Activated B cell treated with CpG ODN at 0.5 μM for 24 hours (primary cell): ENCODE data around the gene AHCYL2. TPM values are rescaled to one million over a fixed set of nuclear protein-coding genes. Genes with fewer than 3 reads are reported as not detected.

Experiments
- ATAC-seq: fragments of 200-7000 bp; cut with Tn5 transposase; one replicate; pipeline ENCODE4 v1.10.0; 2021; ENCODE audit warnings: low read depth, mild to moderate bottlenecking, moderate library complexity
- CTCF ChIA-PET: fragments of 350-600 bp; sonication (Branson Sonifier 250); formaldehyde crosslinking; loops from one replicate; lab custom pipeline; 2021; ENCODE audit warnings: antibody characterized with exemption; lab: Charles Lee
- POLR2A ChIA-PET: fragments of 350-600 bp; sonication (Branson Sonifier 250); formaldehyde crosslinking; loops from one replicate; lab custom pipeline; 2021; ENCODE audit warnings: antibody characterized with exemption; lab: Charles Lee
- DNase-seq: peaks from one replicate; pipeline ENCODE4 v3.0.0; 2022
- H3K27ac Mint-ChIP-seq: one replicate; pipeline ENCODE4 v1.8.0; 2020; ENCODE audit warnings: mixed read lengths
- H3K27me3 Mint-ChIP-seq: one replicate; pipeline ENCODE4 v1.8.0; 2021; ENCODE audit warnings: mixed read lengths
- H3K36me3 Mint-ChIP-seq: one replicate; pipeline ENCODE4 v1.8.0; 2021; ENCODE audit warnings: low read depth, mixed read lengths
- H3K4me1 Mint-ChIP-seq: one replicate; pipeline ENCODE4 v1.8.0; 2021; ENCODE audit warnings: mixed read lengths
- H3K4me3 Mint-ChIP-seq: one replicate; pipeline ENCODE4 v1.8.0; 2020; ENCODE audit warnings: mild to moderate bottlenecking, mixed read lengths
- H3K9me3 Mint-ChIP-seq: one replicate; pipeline ENCODE4 v1.8.0; 2020; ENCODE audit warnings: mixed read lengths
- intact Hi-C: fragments of 100-400 bp; cut with micrococcal nuclease; formaldehyde crosslinking; loops from one replicate; pipeline ENCODE4 v1.15.1; 2024
- total RNA-seq: library from RNA; stranded (reverse); gene quantifications from 2 replicates; pipeline ENCODE4 v1.2.3, GENCODE V29; 2022
- TF ChIP-seq, protein P1 (sequence below): fragments of 200-600 bp; IDR thresholded peaks from one replicate; pipeline ENCODE4 v1.8.0; 2022; ENCODE audit warnings: antibody characterized with exemption, mild to moderate bottlenecking

Gene AHCYL2
- total RNA-seq, 1 donor from 2014 or later, result 11.6 TPM

DNA sequence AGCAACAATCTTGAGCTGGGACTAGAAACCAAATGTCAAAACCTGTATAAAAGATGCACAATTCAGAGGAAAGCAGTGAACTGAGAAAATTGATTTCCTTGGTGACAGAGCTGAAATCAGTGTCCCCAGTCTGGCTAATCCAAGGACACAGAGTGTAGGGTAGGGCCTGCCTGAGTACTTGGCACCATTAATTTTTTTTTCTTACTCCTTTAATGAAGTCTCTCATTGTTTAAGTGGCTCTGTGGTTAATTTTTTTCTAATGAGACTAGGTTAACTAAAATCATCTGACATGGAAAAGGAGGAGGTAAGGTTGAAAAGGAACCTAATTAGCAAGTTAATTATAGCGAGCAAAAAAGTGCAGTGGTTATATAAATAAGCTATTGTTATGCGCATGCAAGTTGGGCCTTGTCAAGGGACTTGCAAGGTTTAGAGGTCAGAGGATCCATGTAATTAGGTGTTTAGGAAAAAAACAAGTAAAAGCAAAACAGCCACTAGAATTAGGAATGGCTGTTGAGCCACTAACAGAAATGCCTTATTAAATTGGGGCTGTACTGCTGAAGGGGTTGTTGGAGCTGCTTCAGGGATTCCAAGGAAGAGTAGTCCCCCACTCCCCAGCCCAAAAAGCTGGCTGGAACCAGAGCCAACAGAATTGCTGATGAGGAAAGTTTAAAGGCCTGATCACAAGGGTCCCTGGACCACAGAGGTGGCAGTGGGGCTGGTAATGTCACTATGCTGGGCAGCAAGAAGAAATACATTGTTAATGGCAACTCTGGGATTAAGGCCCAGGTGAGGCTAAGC is 150.5 kb downstream of the AHCYL2 start:
- no peak for ATAC-seq
- CTCF ChIA-PET, result interaction anchor here (0.6 to 4.2 kb wide), 7 partner anchors 8 to 267 kb away, joined by 3 to 52 read pairs (median 4); no protein-coding TSS in a partner anchor
- intact Hi-C loops, result loop anchor here (5.0 kb wide), 1 partner anchor 33 kb away; no protein-coding TSS in a partner anchor
- Mint-ChIP-seq H3K27me3 (no peaks in the 10 kb centered on the region), H3K36me3 (peaks cover 7% of the 10 kb centered on the region), H3K4me1 (peaks cover 9% of the 10 kb centered on the region), H3K9me3 (no peaks in the 10 kb centered on the region), H3K4me3 (no peak overlapping the region), H3K27ac (no peak overlapping the region)
- POLR2A ChIA-PET, result no interaction called here
- DNase-seq, result no peak
- TF ChIP-seq, protein P1, sequence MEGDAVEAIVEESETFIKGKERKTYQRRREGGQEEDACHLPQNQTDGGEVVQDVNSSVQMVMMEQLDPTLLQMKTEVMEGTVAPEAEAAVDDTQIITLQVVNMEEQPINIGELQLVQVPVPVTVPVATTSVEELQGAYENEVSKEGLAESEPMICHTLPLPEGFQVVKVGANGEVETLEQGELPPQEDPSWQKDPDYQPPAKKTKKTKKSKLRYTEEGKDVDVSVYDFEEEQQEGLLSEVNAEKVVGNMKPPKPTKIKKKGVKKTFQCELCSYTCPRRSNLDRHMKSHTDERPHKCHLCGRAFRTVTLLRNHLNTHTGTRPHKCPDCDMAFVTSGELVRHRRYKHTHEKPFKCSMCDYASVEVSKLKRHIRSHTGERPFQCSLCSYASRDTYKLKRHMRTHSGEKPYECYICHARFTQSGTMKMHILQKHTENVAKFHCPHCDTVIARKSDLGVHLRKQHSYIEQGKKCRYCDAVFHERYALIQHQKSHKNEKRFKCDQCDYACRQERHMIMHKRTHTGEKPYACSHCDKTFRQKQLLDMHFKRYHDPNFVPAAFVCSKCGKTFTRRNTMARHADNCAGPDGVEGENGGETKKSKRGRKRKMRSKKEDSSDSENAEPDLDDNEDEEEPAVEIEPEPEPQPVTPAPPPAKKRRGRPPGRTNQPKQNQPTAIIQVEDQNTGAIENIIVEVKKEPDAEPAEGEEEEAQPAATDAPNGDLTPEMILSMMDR, result no peak

DNA sequence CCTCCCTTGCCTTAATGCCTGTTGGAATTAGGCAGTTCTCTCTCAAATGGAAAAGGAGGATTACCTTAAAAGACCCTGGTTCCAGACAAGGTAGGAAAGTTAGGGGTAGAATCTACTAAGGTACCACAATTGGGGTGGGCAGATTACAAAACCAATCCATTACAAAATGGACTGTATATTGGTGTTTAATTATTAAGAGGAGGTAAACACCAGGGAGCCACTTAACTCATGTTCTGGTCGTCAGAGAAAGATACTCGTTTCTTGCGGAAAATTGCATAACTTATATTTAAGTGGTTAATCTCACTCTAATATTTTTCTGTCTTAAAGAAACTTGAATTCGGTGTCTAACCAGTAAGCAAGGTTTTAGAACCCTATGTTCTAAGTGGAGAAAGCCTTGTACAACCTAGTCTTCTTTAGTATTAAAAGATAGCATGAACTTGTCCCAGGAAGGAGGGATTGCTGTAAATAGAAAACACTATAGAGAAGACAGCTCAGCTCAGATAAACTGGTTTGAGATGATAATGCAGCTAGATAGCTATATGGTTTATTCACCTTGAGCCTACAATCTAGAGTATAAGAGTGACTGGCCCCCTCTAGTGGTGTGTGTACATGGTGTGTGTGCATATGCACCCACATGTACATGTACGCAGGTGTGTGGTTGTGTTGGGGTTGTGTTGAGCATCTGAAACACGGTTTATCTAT is 151.4 kb downstream of the AHCYL2 start:
- Mint-ChIP-seq H3K27ac (no peak overlapping the region), H3K4me3 (no peak overlapping the region), H3K9me3 (no peaks in the 10 kb centered on the region), H3K4me1 (peaks cover 6% of the 10 kb centered on the region), H3K36me3 (peaks cover 12% of the 10 kb centered on the region), H3K27me3 (no peaks in the 10 kb centered on the region)
- ChIA-PET CTCF (interaction anchor here (0.6 to 4.2 kb wide), 12 partner anchors 8 to 259 kb away, joined by 3 to 52 read pairs (median 4); no protein-coding TSS in a partner anchor), POLR2A (interaction anchor here (1.3 to 1.7 kb wide), 2 partner anchors 8 to 58 kb away, joined by 3 to 5 read pairs; partner anchors contain the start of gene STRIP2)
- intact Hi-C loops, result loop anchor here (1.0 to 5.0 kb wide), 3 partner anchors 9 to 158 kb away; no protein-coding TSS in a partner anchor
- ATAC-seq (peak; percentile 70), DNase-seq (no peak)
- TF ChIP-seq, protein P1, result no peak

DNA sequence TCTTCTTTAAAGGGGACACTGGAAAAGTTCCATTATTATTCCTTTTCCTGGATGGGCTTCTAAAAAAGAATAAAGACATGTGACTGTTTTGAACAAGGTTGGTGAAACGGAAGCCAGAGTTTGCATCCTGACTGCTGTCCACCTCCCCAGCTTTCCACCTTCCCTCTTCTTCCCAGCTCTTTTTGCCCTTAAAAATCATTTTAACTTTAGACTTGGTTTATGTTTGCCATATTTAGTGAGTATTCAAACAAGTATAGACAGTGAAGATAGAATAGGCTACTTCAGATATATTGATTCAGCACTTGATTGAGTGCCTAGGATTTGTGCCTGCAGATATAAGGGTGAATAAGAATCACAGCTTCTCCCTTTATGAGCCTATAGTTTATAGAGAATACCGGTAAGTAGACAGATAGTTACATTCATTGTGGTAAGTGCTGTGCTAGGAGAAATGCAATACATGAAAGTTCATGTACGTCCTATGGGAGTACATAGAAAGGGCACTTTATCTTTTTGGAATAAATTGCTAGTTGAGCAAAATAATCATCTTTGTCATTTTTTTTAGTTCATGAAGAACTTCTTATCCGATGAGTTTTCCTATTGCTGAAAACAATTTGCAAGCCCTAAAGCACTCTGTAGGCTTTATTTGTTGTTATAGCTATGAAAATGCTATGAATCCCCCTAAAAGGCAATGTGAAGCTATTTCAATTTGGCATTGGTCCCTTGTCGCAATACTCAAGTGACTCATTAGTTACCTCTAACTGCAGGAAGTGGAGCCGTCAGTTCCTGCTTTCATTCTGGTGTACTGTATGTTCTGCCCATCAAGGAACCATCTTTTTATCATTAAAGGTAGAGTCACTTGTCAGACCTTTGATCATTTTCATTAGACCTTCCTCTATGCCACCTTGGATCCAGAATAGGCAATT is 152.2 kb downstream of the AHCYL2 start:
- H3K27ac Mint-ChIP-seq, result no peak overlapping the region
- ATAC-seq (no peak), DNase-seq (no peak)
- TF ChIP-seq, protein P1, result no peak
- H3K4me3 Mint-ChIP-seq, result no peak overlapping the region
- H3K9me3 Mint-ChIP-seq, result no peaks in the 10 kb centered on the region
- H3K27me3 Mint-ChIP-seq, result no peaks in the 10 kb centered on the region
- intact Hi-C loops, result loop anchor here (1.0 to 5.0 kb wide), 3 partner anchors 10 to 159 kb away; no protein-coding TSS in a partner anchor
- peaks cover 15% of the 10 kb centered on the region for H3K36me3 Mint-ChIP-seq
- ChIA-PET CTCF (interaction anchor here (0.7 to 4.2 kb wide), 9 partner anchors 9 to 258 kb away, joined by 3 to 52 read pairs (median 5); no protein-coding TSS in a partner anchor), POLR2A (interaction anchor here (1.3 to 1.7 kb wide), 2 partner anchors 9 to 57 kb away, joined by 3 to 5 read pairs; partner anchors contain the start of gene STRIP2)
- H3K4me1 Mint-ChIP-seq, result no peaks in the 10 kb centered on the region

DNA sequence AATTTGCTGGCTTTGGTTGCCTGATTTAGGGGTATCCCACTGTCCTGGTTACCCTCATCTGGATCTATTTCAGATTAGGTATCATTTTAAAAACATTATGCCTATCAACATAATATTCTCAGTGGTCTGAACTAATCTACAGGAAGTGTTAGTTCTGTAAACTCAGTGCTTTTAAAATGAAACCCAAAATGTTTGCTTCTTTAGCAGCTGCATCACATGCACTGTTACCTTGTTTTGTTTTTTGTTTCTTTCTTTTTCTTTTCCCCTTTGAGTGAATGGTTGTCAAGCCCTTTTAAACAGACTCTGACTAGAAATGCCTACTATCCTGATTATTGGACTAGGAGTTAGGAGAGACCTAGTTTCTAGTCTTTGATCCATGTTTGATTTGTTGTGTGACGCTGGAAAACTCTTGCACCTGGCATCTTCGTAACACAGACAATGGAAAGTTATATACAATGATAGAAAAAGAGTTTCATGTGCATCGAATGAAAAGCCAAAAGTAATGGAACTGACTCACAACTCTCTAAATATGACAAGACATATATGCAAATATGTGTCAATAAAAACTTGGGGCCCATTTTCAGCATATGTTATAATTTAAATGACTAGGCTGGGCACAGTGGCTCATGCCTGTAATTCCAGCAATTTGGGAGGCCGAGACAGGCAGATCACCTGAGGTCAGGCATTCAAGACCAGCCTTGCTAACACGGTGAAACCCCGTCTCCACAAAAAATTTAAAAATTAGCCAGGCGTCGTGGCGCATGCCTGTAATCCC is 157.1 kb downstream of the AHCYL2 start:
- peaks cover 22% of the 10 kb centered on the region for H3K36me3 Mint-ChIP-seq
- H3K4me3 Mint-ChIP-seq, result no peak overlapping the region
- no peak for DNase-seq
- intact Hi-C loops, result no loop called here
- ChIA-PET POLR2A (no interaction called here), CTCF (interaction anchor here (2.9 kb wide), 1 partner anchor 14 kb away, joined by 11 read pairs; no protein-coding TSS in a partner anchor)
- H3K9me3 Mint-ChIP-seq, result no peaks in the 10 kb centered on the region
- H3K4me1 Mint-ChIP-seq, result no peaks in the 10 kb centered on the region
- H3K27ac Mint-ChIP-seq, result no peak overlapping the region
- ATAC-seq, result no peak
- TF ChIP-seq, protein P1, result no peak
- H3K27me3 Mint-ChIP-seq, result no peaks in the 10 kb centered on the region
